NB4 (cell line): ENCODE results near the gene CLDN2.
"Not testable (repeated sequence)": the region's sequence is repeated elsewhere in the genome, so short reads cannot be mapped to it uniquely, and the experiment has no call there.

Experiments
- POLR2A ChIP-seq: IDR thresholded peaks from 2 replicates; pipeline ENCODE4 v1.6.1; 2011; ENCODE audit warnings: mild to moderate bottlenecking; ENCODE audit not compliant: insufficient read length; ENCODE audit errors: extremely low read depth
- TF ChIP-seq, protein P1 (sequence below): IDR thresholded peaks from one replicate; pipeline ENCODE4 v1.5.1; 2012; ENCODE audit warnings: low read depth, low read length

DNA sequence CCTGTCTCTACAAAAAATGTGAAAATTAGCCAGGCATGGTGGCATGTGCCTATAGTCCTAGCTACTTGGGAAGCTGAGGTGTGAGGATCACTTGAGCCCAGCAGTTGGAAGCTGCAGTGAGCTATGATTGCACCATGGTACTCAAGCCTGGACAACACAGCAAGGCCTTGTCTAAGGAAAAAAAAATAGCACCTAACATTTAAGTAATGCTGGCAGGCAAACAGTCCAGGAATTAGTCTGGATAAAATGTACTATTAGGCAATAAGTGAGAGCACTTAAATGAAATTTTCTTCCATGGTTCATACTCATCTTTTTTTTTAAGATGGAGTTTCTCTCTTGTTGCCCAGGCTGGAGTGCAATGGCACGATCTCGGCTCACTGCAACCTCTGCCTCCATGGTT, 47.4 kb upstream of the CLDN2 start:
- TF ChIP-seq, protein P1, sequence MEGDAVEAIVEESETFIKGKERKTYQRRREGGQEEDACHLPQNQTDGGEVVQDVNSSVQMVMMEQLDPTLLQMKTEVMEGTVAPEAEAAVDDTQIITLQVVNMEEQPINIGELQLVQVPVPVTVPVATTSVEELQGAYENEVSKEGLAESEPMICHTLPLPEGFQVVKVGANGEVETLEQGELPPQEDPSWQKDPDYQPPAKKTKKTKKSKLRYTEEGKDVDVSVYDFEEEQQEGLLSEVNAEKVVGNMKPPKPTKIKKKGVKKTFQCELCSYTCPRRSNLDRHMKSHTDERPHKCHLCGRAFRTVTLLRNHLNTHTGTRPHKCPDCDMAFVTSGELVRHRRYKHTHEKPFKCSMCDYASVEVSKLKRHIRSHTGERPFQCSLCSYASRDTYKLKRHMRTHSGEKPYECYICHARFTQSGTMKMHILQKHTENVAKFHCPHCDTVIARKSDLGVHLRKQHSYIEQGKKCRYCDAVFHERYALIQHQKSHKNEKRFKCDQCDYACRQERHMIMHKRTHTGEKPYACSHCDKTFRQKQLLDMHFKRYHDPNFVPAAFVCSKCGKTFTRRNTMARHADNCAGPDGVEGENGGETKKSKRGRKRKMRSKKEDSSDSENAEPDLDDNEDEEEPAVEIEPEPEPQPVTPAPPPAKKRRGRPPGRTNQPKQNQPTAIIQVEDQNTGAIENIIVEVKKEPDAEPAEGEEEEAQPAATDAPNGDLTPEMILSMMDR = not testable (repeated sequence)
- not testable (repeated sequence) for TF ChIP-seq POLR2A
